ENCODE results near the gene TSPAN31.

- TF ChIP-seq FOXM1 (IDR thresholded peaks at IDR 0.05; ENCODE audit: borderline replicate concordance), result no peak
- TF ChIP-seq NFRKB (IDR thresholded peaks at IDR 0.05), result no peak
- TF ChIP-seq ELF4 (IDR thresholded peaks at IDR 0.05), result no peak
- TF ChIP-seq SP1 (IDR thresholded peaks at IDR 0.05), result no peak
- no peak for TF ChIP-seq PKNOX1 (IDR thresholded peaks at IDR 0.05)
- no peak for TF ChIP-seq BHLHE40 (IDR thresholded peaks at IDR 0.05; ENCODE audit: borderline replicate concordance)
- no peak for TF ChIP-seq FOXA1 (IDR thresholded peaks at IDR 0.05)
- TF ChIP-seq HDGF (IDR thresholded peaks at IDR 0.05; ENCODE audit: borderline replicate concordance), result no peak
- TF ChIP-seq ARNT (IDR thresholded peaks at IDR 0.05), result no peak
- no peak for TF ChIP-seq CTBP1 (IDR thresholded peaks at IDR 0.05; ENCODE audit: borderline replicate concordance)
- no peak for TF ChIP-seq SUZ12 (IDR thresholded peaks at IDR 0.05)
- no peak for TF ChIP-seq ZNF384 (IDR thresholded peaks at IDR 0.05)
- TF ChIP-seq LEF1 (IDR thresholded peaks at IDR 0.05; ENCODE audit: borderline replicate concordance), result no peak
Measured at GRCh38 chr12:57724003-57724935, 20.6 kb upstream of the TSPAN31 start.
